Liver (tissue), 9 donors: ENCODE data around the gene MAGED1. TPM values are rescaled to one million over a fixed set of nuclear protein-coding genes. Genes with fewer than 3 reads are reported as not detected.

Source experiments
- DNase-seq: peaks from one replicate; pipeline ENCODE4 v3.0.0-alpha.2; 2017; ENCODE audit warnings: low spot score
- H3K27ac ChIP-seq, 2 donors: one replicate each; pipeline ENCODE4 v1.7.0; 2013; ENCODE audit warnings: inconsistent platforms in 2 of 2, low read length in 2 of 2, control low read depth in 1 of 2, low read depth in 1 of 2, mild to moderate bottlenecking in 1 of 2
- H3K27me3 ChIP-seq, 4 donors: one replicate each; pipeline versions ENCODE4 v1.6.1 to v1.7.0; 2013; ENCODE audit warnings: low read length in 3 of 4, inconsistent platforms in 1 of 4, mild to moderate bottlenecking in 1 of 4, moderate library complexity in 1 of 4; ENCODE audit not compliant: control insufficient read depth in 4 of 4, insufficient read depth in 4 of 4
- H3K36me3 ChIP-seq, 4 donors: one replicate each; pipeline versions ENCODE4 v1.6.1 to v1.7.0; 2013; ENCODE audit warnings: low read length in 3 of 4, mild to moderate bottlenecking in 3 of 4, low read depth in 1 of 4, moderate library complexity in 1 of 4; ENCODE audit not compliant: control insufficient read depth in 4 of 4, insufficient read depth in 3 of 4
- H3K4me1 ChIP-seq, 4 donors: one replicate each; pipeline versions ENCODE4 v1.6.1 to v1.7.0; 2013; ENCODE audit warnings: low read length in 3 of 4, mild to moderate bottlenecking in 3 of 4, moderate library complexity in 1 of 4; ENCODE audit not compliant: control insufficient read depth in 4 of 4, insufficient read depth in 4 of 4
- H3K4me3 ChIP-seq, 3 donors: one replicate each; pipeline versions ENCODE4 v1.6.1 to v1.7.0; 2013; ENCODE audit warnings: low read length in 3 of 3, control low read depth in 1 of 3, low read depth in 1 of 3, mild to moderate bottlenecking in 1 of 3
- H3K9ac ChIP-seq, 2 donors: one replicate each; pipeline ENCODE4 v1.7.0; 2013; ENCODE audit warnings: low read length in 2 of 2, mild to moderate bottlenecking in 2 of 2, moderate library complexity in 2 of 2, control low read depth in 1 of 2, low read depth in 1 of 2
- H3K9me3 ChIP-seq, 4 donors: one replicate each; pipeline versions ENCODE4 v1.6.1 to v1.7.0; 2013; ENCODE audit warnings: low read length in 3 of 4; ENCODE audit not compliant: control insufficient read depth in 4 of 4
- EGR1 ChIP-seq, 2 donors: IDR thresholded peaks; 2 replicates each; pipeline ENCODE4 v1.6.1; 2016 to 2018; ENCODE audit warnings: antibody characterized with exemption in 2 of 2, low read depth in 2 of 2
- FOXA1 ChIP-seq: IDR thresholded peaks from 2 replicates; pipeline ENCODE4 v1.6.1; 2016; ENCODE audit warnings: antibody characterized with exemption
- FOXA2 ChIP-seq: IDR thresholded peaks from 2 replicates; pipeline ENCODE4 v1.6.1; 2016; ENCODE audit warnings: antibody characterized with exemption
- GABPA ChIP-seq, 2 donors: IDR thresholded peaks in 1 of 2; conservative IDR thresholded peaks in 1 of 2; 2 replicates each; pipeline ENCODE4 v1.6.1; 2016; ENCODE audit warnings: antibody characterized with exemption in 2 of 2, mild to moderate bottlenecking in 1 of 2, moderate library complexity in 1 of 2
- HNF4A ChIP-seq, 2 donors: conservative IDR thresholded peaks; 2 replicates each; pipeline ENCODE4 v1.6.1; 2016; ENCODE audit warnings: antibody characterized with exemption in 2 of 2, mild to moderate bottlenecking in 2 of 2
- HNF4G ChIP-seq: IDR thresholded peaks from 2 replicates; pipeline ENCODE4 v1.6.1; 2016; ENCODE audit warnings: antibody characterized with exemption
- JUND ChIP-seq, 2 donors: IDR thresholded peaks; 2 replicates each; pipeline ENCODE4 v1.6.1; 2016; ENCODE audit warnings: antibody characterized with exemption in 2 of 2
- MAX ChIP-seq: IDR thresholded peaks from 2 replicates; pipeline ENCODE4 v1.6.1; 2016; ENCODE audit warnings: antibody characterized with exemption
- NR2F2 ChIP-seq: IDR thresholded peaks from 2 replicates; pipeline ENCODE4 v1.6.1; 2016; ENCODE audit warnings: antibody characterized with exemption
- RAD21 ChIP-seq, 2 donors: IDR thresholded peaks; 2 replicates each; pipeline ENCODE4 v1.6.1; 2016; ENCODE audit warnings: antibody characterized with exemption in 2 of 2, mild to moderate bottlenecking in 2 of 2
- RXRA ChIP-seq, 2 donors: IDR thresholded peaks; 2 replicates each; pipeline ENCODE4 v1.6.1; 2017 to 2018; ENCODE audit warnings: antibody characterized with exemption in 2 of 2, mild to moderate bottlenecking in 1 of 2
- SP1 ChIP-seq: IDR thresholded peaks from 2 replicates; pipeline ENCODE4 v1.6.1; 2018; ENCODE audit warnings: antibody characterized with exemption, mild to moderate bottlenecking
- TAF1 ChIP-seq: conservative IDR thresholded peaks from 2 replicates; pipeline ENCODE4 v1.6.1; 2016; ENCODE audit warnings: antibody characterized with exemption, mild to moderate bottlenecking
- YY1 ChIP-seq: IDR thresholded peaks from 2 replicates; pipeline ENCODE4 v1.6.1; 2016; ENCODE audit warnings: antibody characterized with exemption, mild to moderate bottlenecking
- WGBS: extraction: QIAGEN DNeasy Blood & Tissue Kit; methylation state at CpG from one replicate; pipeline ENCODE4 v1.1.7; 2013; 5-methylcytosine and 5-hydroxymethylcytosine counted together
- polyA plus RNA-seq, 2 donors: library from polyadenylated mRNA; stranded (reverse) in 1 of 2; unstranded in 1 of 2; fragments of 200-250 nt in 1 of 2; fragments of >200 nt in 1 of 2; fragmentation: Nextera tagmentation in 1 of 2; extraction: Ambion mirVana in 1 of 2; gene quantifications; one replicate each; pipeline versions ENCODE4 v1.2.1 to v1.2.3, GENCODE V29; 2013 to 2015
- total RNA-seq, 2 donors: library from RNA; depleted of rRNA; stranded (reverse); fragments of >200 nt; gene quantifications; one replicate each; pipeline ENCODE4 v1.2.3, GENCODE V29; 2014
- TF ChIP-seq, protein P1 (sequence below): IDR thresholded peaks from 2 replicates; pipeline ENCODE4 v1.6.1; 2016; ENCODE audit warnings: antibody characterized with exemption
- TF ChIP-seq, protein P2 (sequence below): IDR thresholded peaks from 2 replicates; pipeline ENCODE4 v1.6.1; 2016; ENCODE audit warnings: antibody characterized with exemption
- TF ChIP-seq, protein P3 (sequence below): IDR thresholded peaks from 2 replicates; pipeline ENCODE4 v1.6.1; 2016; ENCODE audit warnings: antibody characterized with exemption, mild to moderate bottlenecking
- TF ChIP-seq, protein P4 (sequence below): fragments of 150-350 bp; IDR thresholded peaks from 2 replicates; pipeline ENCODE4 v1.5.1; 2017; ENCODE audit warnings: improper control_type of control experiment, low read depth, low read length; ENCODE audit not compliant: missing input control
- donor health status: healthy.
- donor health status: healthy.
- donor health status: healthy.
- donor health status: healthy.
- donor health status: healthy.

The MAGED1 gene
- total and polyA plus RNA-seq, 4 donors = 43.3 to 67.3 (median 48.2) TPM

GRCh38 chrX:51852096-51852495 lies 41.3 kb upstream of the MAGED1 start:
- 100% methylated on average over 1 of the region's 1 CpG for WGBS
- no peak for DNase-seq
- H3K4me3 ChIP-seq = no peak overlapping the region
- H3K4me1 ChIP-seq = no peaks in the 10 kb centered on the region
- H3K9ac ChIP-seq = no peak overlapping the region
- no peak for TF ChIP-seq RXRA (IDR thresholded peaks at IDR 0.05)
- no peak for TF ChIP-seq JUND (IDR thresholded peaks at IDR 0.05)
- TF ChIP-seq TAF1 = no peak
- no peak for TF ChIP-seq SP1
- no peak overlapping the region for H3K27ac ChIP-seq
- peaks cover 0 to 4% (median 3%) of the 10 kb centered on the region in 4 donors for H3K9me3 ChIP-seq
- peaks cover 0 to 15% (median 3%) of the 10 kb centered on the region in 4 donors for H3K36me3 ChIP-seq
- H3K27me3 ChIP-seq = no peaks in the 10 kb centered on the region

DNA sequence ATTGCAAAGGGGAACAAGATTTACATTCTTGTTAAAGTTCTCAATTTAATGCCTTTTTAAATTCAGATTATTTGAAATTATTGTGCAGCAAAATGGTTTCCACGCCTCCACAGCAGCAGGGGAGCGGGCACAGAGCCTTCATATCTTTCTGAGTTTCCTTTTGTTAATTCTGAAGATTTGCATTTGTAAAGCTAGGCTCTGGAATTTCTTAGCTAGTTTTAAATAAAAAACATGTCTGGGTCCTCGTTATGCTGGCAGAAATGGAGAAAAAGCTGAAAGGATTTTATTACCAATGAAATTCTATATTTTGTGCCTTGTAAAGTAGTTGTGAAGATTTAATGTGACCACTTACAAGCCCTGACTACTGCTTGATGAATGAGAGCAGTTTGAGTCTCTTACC lies 40.8 kb upstream of the MAGED1 start:
- TF ChIP-seq FOXA2 = no peak
- no peak for TF ChIP-seq YY1
- TF ChIP-seq SP1 = no peak
- no peak for TF ChIP-seq GABPA (IDR thresholded peaks at IDR 0.05 in 1 of 2, conservative IDR thresholded peaks at IDR 0.05 in 1 of 2)
- TF ChIP-seq RAD21 (IDR thresholded peaks at IDR 0.05) = no peak
- TF ChIP-seq, protein P1, sequence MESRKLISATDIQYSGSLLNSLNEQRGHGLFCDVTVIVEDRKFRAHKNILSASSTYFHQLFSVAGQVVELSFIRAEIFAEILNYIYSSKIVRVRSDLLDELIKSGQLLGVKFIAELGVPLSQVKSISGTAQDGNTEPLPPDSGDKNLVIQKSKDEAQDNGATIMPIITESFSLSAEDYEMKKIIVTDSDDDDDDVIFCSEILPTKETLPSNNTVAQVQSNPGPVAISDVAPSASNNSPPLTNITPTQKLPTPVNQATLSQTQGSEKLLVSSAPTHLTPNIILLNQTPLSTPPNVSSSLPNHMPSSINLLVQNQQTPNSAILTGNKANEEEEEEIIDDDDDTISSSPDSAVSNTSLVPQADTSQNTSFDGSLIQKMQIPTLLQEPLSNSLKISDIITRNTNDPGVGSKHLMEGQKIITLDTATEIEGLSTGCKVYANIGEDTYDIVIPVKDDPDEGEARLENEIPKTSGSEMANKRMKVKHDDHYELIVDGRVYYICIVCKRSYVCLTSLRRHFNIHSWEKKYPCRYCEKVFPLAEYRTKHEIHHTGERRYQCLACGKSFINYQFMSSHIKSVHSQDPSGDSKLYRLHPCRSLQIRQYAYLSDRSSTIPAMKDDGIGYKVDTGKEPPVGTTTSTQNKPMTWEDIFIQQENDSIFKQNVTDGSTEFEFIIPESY = no peak
- no peak for TF ChIP-seq NR2F2
- TF ChIP-seq JUND (IDR thresholded peaks at IDR 0.05) = no peak
- TF ChIP-seq RXRA (IDR thresholded peaks at IDR 0.05) = no peak
- TF ChIP-seq, protein P2, sequence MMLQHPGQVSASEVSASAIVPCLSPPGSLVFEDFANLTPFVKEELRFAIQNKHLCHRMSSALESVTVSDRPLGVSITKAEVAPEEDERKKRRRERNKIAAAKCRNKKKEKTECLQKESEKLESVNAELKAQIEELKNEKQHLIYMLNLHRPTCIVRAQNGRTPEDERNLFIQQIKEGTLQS = no peak
- TF ChIP-seq TAF1 = no peak
- TF ChIP-seq, protein P3, sequence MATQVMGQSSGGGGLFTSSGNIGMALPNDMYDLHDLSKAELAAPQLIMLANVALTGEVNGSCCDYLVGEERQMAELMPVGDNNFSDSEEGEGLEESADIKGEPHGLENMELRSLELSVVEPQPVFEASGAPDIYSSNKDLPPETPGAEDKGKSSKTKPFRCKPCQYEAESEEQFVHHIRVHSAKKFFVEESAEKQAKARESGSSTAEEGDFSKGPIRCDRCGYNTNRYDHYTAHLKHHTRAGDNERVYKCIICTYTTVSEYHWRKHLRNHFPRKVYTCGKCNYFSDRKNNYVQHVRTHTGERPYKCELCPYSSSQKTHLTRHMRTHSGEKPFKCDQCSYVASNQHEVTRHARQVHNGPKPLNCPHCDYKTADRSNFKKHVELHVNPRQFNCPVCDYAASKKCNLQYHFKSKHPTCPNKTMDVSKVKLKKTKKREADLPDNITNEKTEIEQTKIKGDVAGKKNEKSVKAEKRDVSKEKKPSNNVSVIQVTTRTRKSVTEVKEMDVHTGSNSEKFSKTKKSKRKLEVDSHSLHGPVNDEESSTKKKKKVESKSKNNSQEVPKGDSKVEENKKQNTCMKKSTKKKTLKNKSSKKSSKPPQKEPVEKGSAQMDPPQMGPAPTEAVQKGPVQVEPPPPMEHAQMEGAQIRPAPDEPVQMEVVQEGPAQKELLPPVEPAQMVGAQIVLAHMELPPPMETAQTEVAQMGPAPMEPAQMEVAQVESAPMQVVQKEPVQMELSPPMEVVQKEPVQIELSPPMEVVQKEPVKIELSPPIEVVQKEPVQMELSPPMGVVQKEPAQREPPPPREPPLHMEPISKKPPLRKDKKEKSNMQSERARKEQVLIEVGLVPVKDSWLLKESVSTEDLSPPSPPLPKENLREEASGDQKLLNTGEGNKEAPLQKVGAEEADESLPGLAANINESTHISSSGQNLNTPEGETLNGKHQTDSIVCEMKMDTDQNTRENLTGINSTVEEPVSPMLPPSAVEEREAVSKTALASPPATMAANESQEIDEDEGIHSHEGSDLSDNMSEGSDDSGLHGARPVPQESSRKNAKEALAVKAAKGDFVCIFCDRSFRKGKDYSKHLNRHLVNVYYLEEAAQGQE = no peak
- no peak for TF ChIP-seq HNF4A (conservative IDR thresholded peaks at IDR 0.05)
- TF ChIP-seq HNF4G = no peak
- no peak for TF ChIP-seq EGR1 (IDR thresholded peaks at IDR 0.05; ENCODE audit: low read depth in 2 of 2)
- TF ChIP-seq FOXA1 = no peak
- TF ChIP-seq, protein P4, sequence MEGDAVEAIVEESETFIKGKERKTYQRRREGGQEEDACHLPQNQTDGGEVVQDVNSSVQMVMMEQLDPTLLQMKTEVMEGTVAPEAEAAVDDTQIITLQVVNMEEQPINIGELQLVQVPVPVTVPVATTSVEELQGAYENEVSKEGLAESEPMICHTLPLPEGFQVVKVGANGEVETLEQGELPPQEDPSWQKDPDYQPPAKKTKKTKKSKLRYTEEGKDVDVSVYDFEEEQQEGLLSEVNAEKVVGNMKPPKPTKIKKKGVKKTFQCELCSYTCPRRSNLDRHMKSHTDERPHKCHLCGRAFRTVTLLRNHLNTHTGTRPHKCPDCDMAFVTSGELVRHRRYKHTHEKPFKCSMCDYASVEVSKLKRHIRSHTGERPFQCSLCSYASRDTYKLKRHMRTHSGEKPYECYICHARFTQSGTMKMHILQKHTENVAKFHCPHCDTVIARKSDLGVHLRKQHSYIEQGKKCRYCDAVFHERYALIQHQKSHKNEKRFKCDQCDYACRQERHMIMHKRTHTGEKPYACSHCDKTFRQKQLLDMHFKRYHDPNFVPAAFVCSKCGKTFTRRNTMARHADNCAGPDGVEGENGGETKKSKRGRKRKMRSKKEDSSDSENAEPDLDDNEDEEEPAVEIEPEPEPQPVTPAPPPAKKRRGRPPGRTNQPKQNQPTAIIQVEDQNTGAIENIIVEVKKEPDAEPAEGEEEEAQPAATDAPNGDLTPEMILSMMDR = no peak
- no peak for TF ChIP-seq MAX
- Histone ChIP-seq H3K4me1 (no peaks in the 10 kb centered on the region), H3K4me3 (no peak overlapping the region), H3K9ac (no peak overlapping the region), H3K27ac (no peak overlapping the region), H3K27me3 (no peaks in the 10 kb centered on the region), H3K36me3 (peaks cover 0 to 15% (median 4%) of the 10 kb centered on the region in 4 donors), H3K9me3 (peaks cover 0 to 8% (median 3%) of the 10 kb centered on the region in 4 donors)
- no peak for DNase-seq
- 99% methylated on average over 3 of the region's 3 CpGs for WGBS
